HEK293T (cell line): Measurements from ENCODE around the gene SFXN4.

Experiments
- FOXA1 ChIP-seq: fragments of 450-650 bp; IDR thresholded peaks from 2 replicates; pipeline ENCODE4 v1.6.1; 2016; ENCODE audit warnings: mild to moderate bottlenecking
- FOXM1 ChIP-seq: fragments of 450-650 bp; IDR thresholded peaks from 2 replicates; pipeline ENCODE4 v1.6.1; 2017; ENCODE audit warnings: mild to moderate bottlenecking, borderline replicate concordance
- HDGF ChIP-seq: fragments of 450-650 bp; IDR thresholded peaks from 2 replicates; pipeline ENCODE4 v1.6.1; 2017; ENCODE audit warnings: antibody characterized with exemption, borderline replicate concordance
- L3MBTL2 ChIP-seq: fragments of 450-650 bp; conservative IDR thresholded peaks from 2 replicates; pipeline ENCODE4 v1.6.1; 2016; ENCODE audit warnings: mild to moderate bottlenecking
- NFRKB ChIP-seq: fragments of 450-650 bp; IDR thresholded peaks from 2 replicates; pipeline ENCODE4 v1.6.1; 2016; ENCODE audit warnings: mild to moderate bottlenecking, moderate library complexity
- SP1 ChIP-seq: fragments of 450-650 bp; IDR thresholded peaks from 2 replicates; pipeline ENCODE4 v1.6.1; 2017
- SUZ12 ChIP-seq: fragments of 450-650 bp; IDR thresholded peaks from 2 replicates; pipeline ENCODE4 v1.6.1; 2016; ENCODE audit warnings: mild to moderate bottlenecking
- ZNF384 ChIP-seq: fragments of 450-650 bp; IDR thresholded peaks from 2 replicates; pipeline ENCODE4 v1.6.1; 2016
- TF ChIP-seq, protein P1 (sequence below): fragments of 450-650 bp; IDR thresholded peaks from 2 replicates; pipeline ENCODE4 v1.6.1; 2016

DNA sequence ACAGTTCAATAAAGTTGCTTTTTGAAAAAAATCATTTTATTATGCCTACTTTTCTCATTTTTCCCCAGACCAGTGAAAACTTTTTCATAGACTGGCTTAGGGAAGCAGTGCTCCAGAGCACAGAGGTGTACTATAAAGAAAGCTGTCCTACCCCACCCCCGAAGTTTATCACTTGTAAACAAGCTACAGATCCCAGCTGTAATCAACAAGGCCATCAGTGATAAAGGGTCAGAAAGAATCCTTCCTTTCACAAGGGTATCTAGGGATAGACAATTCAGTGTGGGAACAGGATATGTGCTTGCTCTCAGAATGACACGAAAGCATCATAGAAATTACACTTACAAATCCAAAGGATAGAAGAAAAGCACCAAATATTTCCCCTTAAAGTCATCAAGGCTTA is 8.6 kb upstream of the SFXN4 start:
- TF ChIP-seq SP1, result no peak
- no peak for TF ChIP-seq HDGF
- TF ChIP-seq FOXA1, result no peak
- no peak for TF ChIP-seq ZNF384
- TF ChIP-seq, protein P1, sequence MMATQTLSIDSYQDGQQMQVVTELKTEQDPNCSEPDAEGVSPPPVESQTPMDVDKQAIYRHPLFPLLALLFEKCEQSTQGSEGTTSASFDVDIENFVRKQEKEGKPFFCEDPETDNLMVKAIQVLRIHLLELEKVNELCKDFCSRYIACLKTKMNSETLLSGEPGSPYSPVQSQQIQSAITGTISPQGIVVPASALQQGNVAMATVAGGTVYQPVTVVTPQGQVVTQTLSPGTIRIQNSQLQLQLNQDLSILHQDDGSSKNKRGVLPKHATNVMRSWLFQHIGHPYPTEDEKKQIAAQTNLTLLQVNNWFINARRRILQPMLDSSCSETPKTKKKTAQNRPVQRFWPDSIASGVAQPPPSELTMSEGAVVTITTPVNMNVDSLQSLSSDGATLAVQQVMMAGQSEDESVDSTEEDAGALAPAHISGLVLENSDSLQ, result no peak
- no peak for TF ChIP-seq NFRKB
- TF ChIP-seq L3MBTL2, result no peak
- no peak for TF ChIP-seq FOXM1
- no peak for TF ChIP-seq SUZ12
